GM13976 (cell line): ENCODE data around the gene FGD4.

Experiments used
- DNase-seq: peaks from one replicate; pipeline ENCODE4 v3.0.0; 2012; ENCODE audit warnings: low spot score
- in situ Hi-C: fragments of 300-500 bp; cut with MboI; formaldehyde crosslinking; loops from one replicate; pipeline ENCODE4 v1.12.0; 2022; ENCODE audit warnings: low sequenced_read_pairs, mixed read lengths, inconsistent platforms; ENCODE audit not compliant: unreplicated experiment
- TF ChIP-seq, protein P1 (sequence below): IDR thresholded peaks from 2 replicates; pipeline ENCODE4 v1.5.1; 2012; ENCODE audit warnings: borderline replicate concordance, mild to moderate bottlenecking; ENCODE audit not compliant: insufficient read depth; ENCODE audit errors: extremely low read depth, missing control alignments, control extremely low read depth

The FGD4 gene

DNA sequence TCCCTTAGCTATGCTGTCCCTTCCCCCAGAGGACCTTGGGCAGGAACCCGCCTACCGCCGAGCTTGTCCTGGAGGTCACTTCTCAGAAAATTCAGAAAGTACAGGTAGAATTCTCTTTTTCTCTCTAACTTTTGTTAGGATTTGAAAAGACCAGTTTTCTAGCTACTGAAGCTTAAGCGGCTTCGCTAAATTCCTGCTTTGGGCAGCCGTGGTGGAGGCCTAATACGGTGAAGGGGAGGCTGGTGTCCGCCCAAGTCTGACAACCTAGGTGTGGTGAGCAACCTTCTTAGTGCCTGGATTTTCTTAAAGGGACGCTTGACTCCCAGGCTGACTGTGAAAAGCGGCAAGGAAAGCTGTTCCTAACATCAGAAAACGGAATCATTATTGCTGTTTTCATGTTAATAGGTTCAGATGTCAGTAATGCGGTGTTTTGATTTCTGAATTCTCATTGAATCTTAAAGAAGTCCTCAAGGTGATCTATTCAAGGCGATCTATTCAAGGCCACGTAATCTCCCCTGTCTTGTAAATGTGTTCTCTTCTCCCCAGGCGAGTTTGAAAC is 835 bp downstream of the FGD4 start:
- TF ChIP-seq, protein P1, sequence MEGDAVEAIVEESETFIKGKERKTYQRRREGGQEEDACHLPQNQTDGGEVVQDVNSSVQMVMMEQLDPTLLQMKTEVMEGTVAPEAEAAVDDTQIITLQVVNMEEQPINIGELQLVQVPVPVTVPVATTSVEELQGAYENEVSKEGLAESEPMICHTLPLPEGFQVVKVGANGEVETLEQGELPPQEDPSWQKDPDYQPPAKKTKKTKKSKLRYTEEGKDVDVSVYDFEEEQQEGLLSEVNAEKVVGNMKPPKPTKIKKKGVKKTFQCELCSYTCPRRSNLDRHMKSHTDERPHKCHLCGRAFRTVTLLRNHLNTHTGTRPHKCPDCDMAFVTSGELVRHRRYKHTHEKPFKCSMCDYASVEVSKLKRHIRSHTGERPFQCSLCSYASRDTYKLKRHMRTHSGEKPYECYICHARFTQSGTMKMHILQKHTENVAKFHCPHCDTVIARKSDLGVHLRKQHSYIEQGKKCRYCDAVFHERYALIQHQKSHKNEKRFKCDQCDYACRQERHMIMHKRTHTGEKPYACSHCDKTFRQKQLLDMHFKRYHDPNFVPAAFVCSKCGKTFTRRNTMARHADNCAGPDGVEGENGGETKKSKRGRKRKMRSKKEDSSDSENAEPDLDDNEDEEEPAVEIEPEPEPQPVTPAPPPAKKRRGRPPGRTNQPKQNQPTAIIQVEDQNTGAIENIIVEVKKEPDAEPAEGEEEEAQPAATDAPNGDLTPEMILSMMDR: no peak
- in situ Hi-C loops: no loop called here
- DNase-seq: peak; percentile 38

GRCh38 chr12:32400866-32401265 is 1.5 kb downstream of the FGD4 start:
- in situ Hi-C loops: no loop called here
- DNase-seq: no peak
- TF ChIP-seq, protein P1: no peak

GRCh38 chr12:32402170-32402569 is 2.8 kb downstream of the FGD4 start:
- no peak for DNase-seq
- TF ChIP-seq, protein P1: no peak
- in situ Hi-C loops: no loop called here

DNA sequence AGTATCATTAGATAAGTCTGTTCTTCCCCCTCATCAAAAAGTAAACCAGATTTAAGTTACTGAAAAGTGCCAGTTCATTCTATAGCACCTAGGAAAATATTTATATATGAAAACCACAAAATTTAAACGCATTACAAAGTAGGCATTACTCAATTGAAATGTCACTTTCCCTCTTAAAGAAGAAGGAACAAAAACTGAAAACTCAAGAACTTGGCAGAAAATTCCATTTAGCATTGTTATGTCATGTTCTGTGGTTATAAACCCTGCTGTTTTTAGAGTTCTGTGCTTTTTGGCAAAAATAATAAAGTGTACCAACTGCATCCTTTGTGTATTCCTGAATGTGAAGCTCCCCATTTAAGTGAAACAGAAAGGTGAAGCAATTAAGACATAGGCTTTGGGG is 3.6 kb downstream of the FGD4 start:
- TF ChIP-seq, protein P1: no peak
- in situ Hi-C loops: no loop called here
- DNase-seq: no peak

GRCh38 chr12:32407795-32408194 is 8.4 kb downstream of the FGD4 start:
- no peak for DNase-seq
- in situ Hi-C loops: no loop called here
- TF ChIP-seq, protein P1: no peak

DNA sequence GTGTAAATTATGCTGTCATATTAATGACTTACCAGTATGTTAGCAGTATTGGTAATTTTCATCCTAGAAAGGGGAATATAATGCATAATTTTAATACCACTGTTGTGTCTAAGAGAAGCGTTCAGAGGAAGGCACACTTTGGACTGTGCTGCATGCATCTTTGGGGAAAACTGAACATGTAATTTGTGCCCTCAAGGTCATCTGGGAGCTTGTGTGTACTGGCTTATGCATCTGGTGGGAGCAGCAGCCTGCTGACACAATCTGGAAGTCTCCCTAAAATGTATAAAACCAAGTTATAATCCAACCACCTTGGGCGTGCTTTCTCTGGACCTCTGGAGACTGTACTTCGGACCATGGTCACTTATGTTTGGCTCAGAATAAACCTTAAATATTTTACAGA is 14.1 kb downstream of the FGD4 start:
- no peak for DNase-seq
- TF ChIP-seq, protein P1: no peak
- in situ Hi-C loops: no loop called here

DNA sequence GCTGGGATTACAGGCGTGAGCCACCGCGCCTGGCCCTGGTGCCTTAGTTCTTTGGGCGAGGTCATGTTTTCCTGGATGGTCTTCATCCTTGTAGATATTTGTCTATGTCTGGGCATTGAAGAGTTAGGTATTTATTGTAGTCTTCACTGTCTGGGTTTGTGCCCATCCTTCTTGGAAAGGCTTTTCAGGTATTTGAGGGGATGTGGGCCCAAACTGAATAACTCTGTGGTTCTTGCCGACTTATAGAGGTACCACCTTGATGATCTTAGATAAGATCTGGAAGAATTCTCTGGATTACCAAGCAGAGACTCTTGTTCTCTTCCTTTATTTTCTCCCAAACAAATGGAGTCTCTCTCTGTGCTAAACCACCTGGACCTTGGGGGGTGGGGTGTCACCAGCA is 18.9 kb downstream of the FGD4 start:
- DNase-seq: no peak
- TF ChIP-seq, protein P1: no peak
- in situ Hi-C loops: no loop called here
